HPDE6-E6E7 (cell line): Measurements from ENCODE around the gene TFEB.

Experiments
- DNase-seq: peaks from one replicate; pipeline ENCODE4 v3.0.0; 2011; ENCODE audit warnings: missing footprints; ENCODE audit errors: extremely low spot score

Gene TFEB

DNA sequence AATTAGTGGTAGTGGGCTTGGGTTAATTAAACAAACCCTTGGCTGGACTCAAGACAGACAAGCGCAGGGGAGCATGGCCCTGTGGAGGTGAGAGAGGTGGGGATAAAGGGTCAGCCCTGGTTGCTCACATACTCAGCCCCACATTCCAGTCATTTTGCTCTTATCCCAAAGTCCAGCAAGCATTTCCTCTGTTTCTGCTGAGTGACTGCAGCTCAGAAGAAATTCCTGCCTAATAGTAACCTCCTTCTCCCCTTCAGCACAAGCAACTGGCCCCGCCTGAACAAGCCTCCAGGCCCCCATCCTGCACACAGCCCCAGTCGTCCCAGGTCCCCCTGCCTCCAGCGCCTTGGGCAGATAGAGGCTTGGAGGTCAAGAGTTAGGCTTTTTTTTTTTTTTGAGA, 3.6 kb upstream of the TFEB start:
- no peak for DNase-seq

DNA sequence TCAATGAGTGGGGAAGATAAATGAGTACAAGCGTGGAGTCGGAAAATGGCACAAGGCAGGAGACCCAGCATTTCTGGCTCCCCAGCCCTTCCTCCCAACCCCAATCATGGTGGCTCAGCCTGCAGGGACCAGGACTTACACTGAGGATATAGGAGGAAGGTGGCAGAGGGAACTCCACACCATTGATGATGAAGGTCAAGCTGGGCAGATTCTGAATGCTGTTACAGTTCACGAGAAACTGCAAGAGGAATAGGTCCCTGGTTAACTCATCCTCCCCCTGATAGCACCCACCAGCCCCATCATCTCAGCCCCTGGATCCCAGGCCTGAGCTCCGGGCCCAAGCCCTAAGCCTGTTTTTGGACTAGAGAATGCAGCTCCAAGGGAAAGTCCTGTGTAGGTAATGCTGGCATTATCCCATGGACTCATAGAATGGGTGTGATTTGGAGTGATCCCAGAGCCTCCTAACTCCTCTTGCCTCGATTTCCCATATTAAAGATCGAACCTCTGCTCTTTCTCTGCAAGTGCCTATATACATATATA, 2.3 kb upstream of the TFEB start:
- no peak for DNase-seq

DNA sequence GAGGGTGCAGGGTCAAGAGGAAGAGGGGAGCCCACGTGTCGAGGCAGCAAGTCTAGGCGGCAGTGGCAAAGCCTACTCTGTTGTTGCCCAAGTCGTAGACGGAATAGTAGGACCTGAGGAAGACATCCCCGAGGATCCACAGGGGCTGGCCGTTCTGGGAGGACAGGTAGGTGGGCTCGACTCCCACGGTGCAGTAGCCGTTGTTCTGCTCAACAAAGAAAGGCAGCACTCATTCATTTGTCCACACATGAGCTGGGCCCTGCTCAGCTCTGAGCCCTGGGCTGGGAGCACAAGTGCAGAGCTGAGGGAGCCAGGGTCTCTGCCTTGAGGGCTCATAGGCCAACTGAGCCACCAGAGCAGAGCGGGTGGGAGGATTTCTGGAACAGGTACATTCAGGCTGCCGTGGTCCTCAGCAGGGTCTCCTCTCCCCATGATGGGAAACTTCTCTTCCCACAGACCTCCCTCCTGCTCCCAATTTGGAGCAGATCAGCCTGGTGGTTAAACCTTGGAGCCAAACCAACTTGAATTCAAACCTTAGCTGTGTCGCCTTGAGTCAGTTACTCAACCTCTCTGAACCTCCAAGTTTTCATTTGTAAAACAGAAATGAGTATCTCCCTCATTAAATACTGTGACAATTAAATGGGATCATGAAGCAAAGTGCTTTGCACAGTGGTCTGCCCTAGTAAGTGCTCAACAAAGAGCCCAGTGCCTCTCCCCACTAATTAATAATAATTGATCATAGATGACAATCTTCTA, 1.6 kb upstream of the TFEB start:
- DNase-seq = no peak

GRCh38 chr6:41736186-41736733, 852 bp upstream of the TFEB start:
- DNase-seq = no peak

DNA sequence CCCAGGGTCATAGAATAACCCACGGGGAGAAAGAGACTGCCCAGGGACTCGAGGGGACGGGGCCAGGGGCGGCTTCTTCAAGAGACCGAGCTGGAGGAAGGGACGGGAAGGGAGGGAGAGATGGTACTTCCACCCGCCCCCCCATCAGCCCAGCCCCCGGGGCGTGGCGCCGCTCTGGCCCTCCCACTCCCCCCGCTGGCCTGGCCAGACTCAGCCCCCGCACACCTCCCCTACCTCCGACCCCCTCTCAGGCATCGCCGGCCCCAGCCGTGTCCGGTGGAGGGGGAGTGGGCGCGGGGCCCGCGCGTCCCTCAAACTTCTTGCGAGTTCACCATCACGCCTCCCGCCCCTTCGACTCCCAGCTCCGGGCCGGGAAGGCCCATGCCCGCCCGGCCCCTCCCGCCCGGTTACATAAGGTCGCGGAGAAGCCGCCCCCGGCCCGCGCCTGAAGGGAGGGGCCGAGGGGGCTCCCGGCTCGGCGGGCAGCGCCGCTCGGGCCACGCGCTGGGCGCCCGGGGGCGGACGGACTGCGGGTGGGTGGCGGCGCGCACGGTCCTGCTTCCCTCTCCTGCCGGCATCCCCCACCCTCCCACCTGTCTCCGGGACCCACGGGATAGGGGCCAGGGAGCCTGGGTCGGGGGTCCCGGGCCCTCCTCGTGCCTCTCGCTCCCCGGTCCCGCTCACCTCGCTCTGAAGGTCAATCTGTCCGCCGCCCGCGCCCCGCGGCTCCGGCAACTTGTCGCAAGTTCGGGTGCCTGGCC, 562 bp downstream of the TFEB start:
- DNase-seq = peak; percentile 62

GRCh38 chr6:41733707-41734665, 1.4 kb downstream of the TFEB start:
- DNase-seq = peak; percentile 82

GRCh38 chr6:41733360-41733706, 2.1 kb downstream of the TFEB start:
- DNase-seq = no peak

DNA sequence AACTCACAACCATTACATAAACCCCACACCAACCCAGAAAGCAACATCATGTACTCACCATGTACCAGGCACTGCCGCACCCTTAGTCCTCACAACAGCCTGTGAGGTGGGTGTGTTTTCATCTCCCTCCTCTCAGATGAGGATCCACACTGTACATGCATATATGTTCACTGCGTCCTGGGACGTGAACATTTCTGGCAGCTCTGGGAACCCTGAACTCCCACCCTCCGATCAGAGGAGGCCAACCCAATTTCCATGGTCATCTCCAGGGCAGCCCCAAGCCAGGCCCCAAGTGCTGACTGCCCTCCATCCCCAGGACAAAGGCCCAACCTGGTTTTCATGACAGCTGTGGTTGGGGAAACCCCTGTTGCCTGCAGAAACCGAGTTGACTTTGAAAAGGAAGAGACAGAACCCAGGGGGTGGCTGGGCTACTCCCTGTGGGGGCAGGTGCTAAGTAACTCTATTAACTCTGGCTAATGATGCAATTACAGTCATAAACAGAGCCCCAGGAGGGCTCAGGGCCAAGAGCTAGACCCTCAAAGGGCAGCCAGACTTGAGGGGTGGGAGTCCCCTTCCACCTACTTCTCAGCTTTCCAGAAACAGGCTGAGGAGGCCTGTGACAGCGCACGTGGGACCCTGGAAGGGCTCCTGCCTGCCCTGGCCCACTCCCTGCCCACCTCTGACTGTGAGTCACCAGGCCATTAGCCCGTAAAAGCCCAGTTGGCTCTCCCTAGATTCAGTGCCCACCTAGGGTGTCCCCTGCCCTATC, 2.6 kb downstream of the TFEB start:
- DNase-seq = peak; percentile 14

- DNase-seq = no peak
These were observed 3.3 kb downstream of the TFEB start for GRCh38 chr6:41732149-41732548.

DNA sequence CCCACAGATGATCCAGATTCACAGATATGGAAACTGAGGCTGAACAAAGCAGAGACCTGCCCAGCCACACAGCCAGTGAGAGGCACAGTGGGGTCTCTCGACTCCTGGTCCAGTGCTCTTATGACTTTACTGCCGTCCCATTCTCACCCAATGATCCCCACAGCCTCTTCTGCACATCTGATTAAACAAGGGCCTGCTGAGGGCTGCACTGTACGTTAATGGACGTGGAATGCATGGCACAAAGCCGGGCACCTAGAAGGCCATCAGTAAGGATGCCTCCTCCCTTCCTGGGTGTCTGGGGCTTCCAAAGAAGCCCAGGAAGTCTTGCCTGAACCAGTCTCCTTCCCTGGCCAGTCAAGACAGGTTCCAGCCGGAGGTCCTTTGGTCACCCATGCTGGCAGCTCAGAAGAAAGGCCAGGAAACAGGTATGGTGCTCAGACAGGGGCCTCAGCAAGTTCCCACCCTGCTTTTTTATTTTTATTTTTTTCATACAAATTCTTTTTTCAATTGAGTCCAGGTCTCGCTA, 3.8 kb downstream of the TFEB start:
- DNase-seq = no peak

GRCh38 chr6:41730531-41731436, 4.6 kb downstream of the TFEB start:
- no peak for DNase-seq

DNA sequence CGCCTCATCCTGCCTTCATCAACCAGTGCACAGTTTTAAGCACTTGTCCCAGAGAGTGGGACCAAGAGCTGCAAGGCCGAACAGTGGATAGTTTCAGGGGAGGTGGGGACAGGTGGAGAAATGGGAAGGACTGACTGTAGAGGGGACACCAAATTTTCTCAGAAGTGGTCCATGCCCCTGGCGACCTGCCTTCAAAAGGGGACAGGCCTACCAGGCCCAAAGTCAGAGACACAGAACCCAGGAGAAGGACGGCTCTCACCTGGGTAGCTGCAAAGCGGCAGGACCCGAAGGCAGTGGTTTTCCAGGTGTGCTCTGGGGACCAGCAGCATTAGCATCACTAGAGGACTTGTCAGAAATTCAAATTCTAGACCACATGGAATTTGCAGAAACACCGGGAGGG, 5.8 kb downstream of the TFEB start:
- DNase-seq = no peak

DNA sequence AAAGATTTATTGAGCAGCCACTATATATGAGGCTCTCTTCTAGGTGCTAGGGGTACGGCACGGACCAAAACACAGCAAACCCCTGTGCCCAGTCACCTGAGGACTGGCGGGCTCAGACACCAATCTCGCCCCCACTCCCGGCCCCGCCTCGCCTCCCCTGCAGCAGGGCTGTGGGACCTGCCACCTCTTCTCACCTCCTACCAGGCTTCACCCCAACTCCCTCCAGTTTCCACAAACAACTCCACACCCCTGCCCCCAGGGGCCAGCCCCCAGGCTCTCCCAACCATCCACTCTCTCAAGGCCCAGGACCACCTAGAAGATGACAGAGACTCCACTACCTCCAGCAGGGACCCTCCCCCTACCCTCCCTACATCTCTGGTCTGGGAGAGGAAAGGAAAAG, 6.5 kb downstream of the TFEB start:
- no peak for DNase-seq

GRCh38 chr6:41728073-41728936, 7.1 kb downstream of the TFEB start:
- no peak for DNase-seq

- DNase-seq = no peak
These were observed 7.7 kb downstream of the TFEB start for GRCh38 chr6:41727705-41728072.

- no peak for DNase-seq
These were observed 8.5 kb downstream of the TFEB start for GRCh38 chr6:41726876-41727275.

DNA sequence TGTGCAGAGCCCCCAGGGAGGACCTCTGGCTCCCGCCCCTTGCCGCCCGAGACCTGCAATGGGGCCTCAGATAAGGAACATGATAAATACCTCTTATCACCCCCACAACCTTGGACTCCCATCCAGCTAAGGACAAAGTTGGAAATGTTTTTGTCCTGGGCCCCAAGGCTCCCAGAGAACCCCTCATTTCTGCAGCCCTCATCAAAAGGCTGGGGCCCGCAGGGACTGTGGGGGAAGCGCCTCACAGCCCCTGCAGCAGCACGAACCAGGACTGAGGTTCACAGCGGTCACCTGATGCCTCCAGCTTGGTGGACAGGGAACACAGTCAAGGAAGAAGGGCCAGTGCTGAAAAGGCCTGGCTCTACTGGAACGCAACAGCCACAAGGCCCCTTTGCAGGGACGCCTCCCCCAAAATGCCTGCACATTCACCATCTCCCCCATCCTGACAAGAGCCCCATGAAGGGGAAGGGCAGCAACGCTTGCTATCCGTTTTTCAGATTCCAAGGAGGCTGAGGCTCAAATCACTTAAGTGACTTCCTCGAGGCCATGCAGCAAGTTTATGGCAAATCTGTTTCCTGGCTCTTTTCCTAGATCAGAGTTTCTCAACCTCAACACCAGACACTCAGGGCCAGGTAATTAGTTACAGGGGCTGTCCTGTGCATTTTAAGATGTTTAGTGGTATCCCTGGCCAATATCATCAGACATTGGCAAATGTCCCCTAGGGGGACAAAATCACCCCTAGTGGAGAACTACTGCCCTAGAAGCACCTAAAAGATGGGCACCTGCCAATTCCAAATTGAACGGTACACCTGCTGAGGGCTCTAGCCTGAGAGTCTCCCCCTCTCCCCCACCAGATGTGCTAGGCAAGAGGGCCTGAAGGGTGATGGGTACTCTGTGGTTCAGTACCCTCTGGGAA, 10.6 kb downstream of the TFEB start:
- no peak for DNase-seq

DNA sequence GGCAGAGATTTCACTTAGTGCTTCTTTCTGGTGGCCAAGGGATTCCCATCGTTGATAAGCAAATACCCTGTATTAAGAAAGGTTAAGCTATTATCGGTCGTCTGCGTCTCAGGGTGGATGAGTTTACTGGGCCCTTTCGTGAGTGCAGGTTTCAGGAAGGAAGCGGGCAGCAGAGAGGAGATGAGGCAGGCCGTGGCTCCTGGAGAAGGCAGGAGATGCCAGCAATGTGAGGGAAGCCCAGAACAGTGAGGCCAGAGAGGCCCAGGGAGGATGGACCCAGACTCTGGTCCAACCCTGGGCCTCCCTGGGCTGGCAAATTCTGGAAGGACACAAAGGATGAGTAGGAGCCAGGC, 11.2 kb downstream of the TFEB start:
- no peak for DNase-seq
